Measurements from ENCODE around the gene ROR1.

The ROR1 gene

GRCh38 chr1:63868268-63868781 is 94.5 kb downstream of the ROR1 start:
- in situ Hi-C loops (cut with MboI; ENCODE audit: low sequenced_read_pairs), result no loop called here
- Histone ChIP-seq H3K9me3 (no peaks in the 10 kb centered on the region), H3K4me3 (no peak overlapping the region), H3K27me3 (ENCODE audit: low read depth) (peaks cover 6% of the 10 kb centered on the region; the same call in 1 of the 2 replicates), H3K4me1 (no peaks in the 10 kb centered on the region), H3K36me3 (replicated peaks) (no peaks in the 10 kb centered on the region)
- no peak for DNase-seq (ENCODE audit: low spot score in 2 of 2)

- Histone ChIP-seq H3K27me3 (ENCODE audit: low read depth) (peaks cover 4% of the 10 kb centered on the region; the same call in 1 of the 2 replicates), H3K9me3 (no peaks in the 10 kb centered on the region), H3K4me1 (no peaks in the 10 kb centered on the region), H3K36me3 (replicated peaks) (no peaks in the 10 kb centered on the region), H3K4me3 (no peak overlapping the region)
- in situ Hi-C loops (cut with MboI; ENCODE audit: low sequenced_read_pairs), result no loop called here
- no peak for DNase-seq (ENCODE audit: low spot score in 2 of 2)
These were observed 96.3 kb downstream of the ROR1 start for GRCh38 chr1:63870152-63870551.

DNA sequence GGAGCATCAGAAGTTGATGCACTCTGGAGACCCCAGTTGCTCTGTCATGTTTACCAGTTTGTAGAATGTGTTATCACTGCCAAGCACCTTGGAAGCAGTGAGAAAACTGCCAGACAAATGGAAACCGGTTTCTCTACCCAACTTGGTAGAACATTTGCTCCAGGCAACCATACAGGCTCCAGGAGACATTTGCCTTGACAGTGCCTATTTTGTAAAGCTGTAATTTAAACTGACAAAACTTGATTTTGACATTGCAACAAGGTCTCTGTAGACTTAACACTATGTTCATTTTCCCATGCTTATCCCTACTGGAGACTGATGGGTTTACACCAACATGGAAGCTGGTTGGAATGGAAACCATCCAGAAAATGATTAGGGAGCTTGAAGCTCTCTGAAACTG is 97.6 kb downstream of the ROR1 start:
- no peaks in the 10 kb centered on the region for H3K36me3 ChIP-seq (replicated peaks)
- no peak overlapping the region for H3K4me3 ChIP-seq
- no peaks in the 10 kb centered on the region for H3K9me3 ChIP-seq
- 0 out of 2 replicates have a peak, but pooled peaks cover 4% of the 10 kb centered on the region for H3K27me3 ChIP-seq (ENCODE audit: low read depth)
- DNase-seq (ENCODE audit: low spot score in 2 of 2), result no peak
- no peaks in the 10 kb centered on the region for H3K4me1 ChIP-seq
- in situ Hi-C loops (cut with MboI; ENCODE audit: low sequenced_read_pairs), result no loop called here

- H3K36me3 ChIP-seq (replicated peaks), result no peaks in the 10 kb centered on the region
- H3K4me1 ChIP-seq, result no peaks in the 10 kb centered on the region
- H3K27me3 ChIP-seq (ENCODE audit: low read depth), result 0 out of 2 replicates have a peak, but pooled peaks cover 4% of the 10 kb centered on the region
- no peak overlapping the region for H3K4me3 ChIP-seq
- in situ Hi-C loops (cut with MboI; ENCODE audit: low sequenced_read_pairs), result no loop called here
- H3K9me3 ChIP-seq, result no peaks in the 10 kb centered on the region
- no peak for DNase-seq (ENCODE audit: low spot score in 2 of 2)
These were observed 99.9 kb downstream of the ROR1 start for GRCh38 chr1:63873751-63874150.

DNA sequence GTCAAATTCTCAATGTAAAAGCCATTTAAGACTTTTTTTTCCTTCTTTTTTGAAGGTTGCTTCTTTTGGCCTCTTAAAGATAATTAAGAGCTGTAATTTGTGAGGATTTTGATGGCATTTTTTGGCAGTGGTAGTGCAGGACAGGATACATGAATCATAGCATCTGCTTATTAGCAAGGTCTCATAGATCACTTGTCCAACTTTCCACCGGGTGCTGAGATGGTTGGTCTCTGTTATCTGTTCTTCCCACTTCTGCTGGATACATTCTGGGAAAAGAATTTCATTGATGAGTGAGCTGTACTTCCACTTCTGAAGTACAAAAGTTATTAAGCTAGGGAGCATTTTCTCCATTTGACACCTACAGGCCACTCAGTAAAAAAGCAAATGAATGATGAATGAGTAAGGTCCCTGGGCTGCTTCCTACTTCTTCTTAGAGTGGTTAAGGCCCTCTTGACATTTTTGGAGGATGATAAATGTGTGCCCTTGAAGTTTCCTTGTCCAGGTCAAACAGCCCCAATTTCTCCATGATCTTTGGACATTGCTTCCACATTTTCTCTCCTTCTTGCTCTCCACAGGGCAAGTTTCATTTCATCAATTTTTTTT is 100.6 kb downstream of the ROR1 start:
- no peak for DNase-seq (ENCODE audit: low spot score in 2 of 2)
- Histone ChIP-seq H3K27me3 (ENCODE audit: low read depth) (0 out of 2 replicates have a peak, but pooled peaks cover 4% of the 10 kb centered on the region), H3K4me3 (no peak overlapping the region), H3K4me1 (no peaks in the 10 kb centered on the region), H3K9me3 (no peaks in the 10 kb centered on the region), H3K36me3 (replicated peaks) (no peaks in the 10 kb centered on the region)
- in situ Hi-C loops (cut with MboI; ENCODE audit: low sequenced_read_pairs), result no loop called here

DNA sequence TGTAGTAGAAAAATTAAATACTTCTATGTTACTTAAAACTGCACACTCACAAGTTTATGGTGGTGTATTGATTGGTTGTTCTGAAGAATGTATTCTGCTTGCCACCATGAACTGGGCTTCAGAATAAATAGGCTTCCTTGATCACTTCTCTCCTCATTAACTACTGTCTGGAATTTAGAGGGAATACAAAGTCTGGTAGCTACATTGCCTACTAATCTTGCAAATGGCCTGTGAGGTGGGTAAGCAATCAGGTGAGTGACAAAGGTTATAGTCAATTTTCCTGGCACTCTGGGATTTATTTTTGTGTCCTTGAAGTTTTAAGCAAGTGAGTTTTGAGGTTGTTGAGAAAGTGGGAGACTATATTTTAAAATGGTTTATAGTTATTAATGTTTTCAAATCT is 101.8 kb downstream of the ROR1 start:
- Histone ChIP-seq H3K36me3 (replicated peaks) (no peaks in the 10 kb centered on the region), H3K27me3 (ENCODE audit: low read depth) (0 out of 2 replicates have a peak, but pooled peaks cover 4% of the 10 kb centered on the region), H3K9me3 (no peaks in the 10 kb centered on the region), H3K4me1 (no peaks in the 10 kb centered on the region), H3K4me3 (no peak overlapping the region)
- in situ Hi-C loops (cut with MboI; ENCODE audit: low sequenced_read_pairs), result no loop called here
- DNase-seq (ENCODE audit: low spot score in 2 of 2), result no peak

DNA sequence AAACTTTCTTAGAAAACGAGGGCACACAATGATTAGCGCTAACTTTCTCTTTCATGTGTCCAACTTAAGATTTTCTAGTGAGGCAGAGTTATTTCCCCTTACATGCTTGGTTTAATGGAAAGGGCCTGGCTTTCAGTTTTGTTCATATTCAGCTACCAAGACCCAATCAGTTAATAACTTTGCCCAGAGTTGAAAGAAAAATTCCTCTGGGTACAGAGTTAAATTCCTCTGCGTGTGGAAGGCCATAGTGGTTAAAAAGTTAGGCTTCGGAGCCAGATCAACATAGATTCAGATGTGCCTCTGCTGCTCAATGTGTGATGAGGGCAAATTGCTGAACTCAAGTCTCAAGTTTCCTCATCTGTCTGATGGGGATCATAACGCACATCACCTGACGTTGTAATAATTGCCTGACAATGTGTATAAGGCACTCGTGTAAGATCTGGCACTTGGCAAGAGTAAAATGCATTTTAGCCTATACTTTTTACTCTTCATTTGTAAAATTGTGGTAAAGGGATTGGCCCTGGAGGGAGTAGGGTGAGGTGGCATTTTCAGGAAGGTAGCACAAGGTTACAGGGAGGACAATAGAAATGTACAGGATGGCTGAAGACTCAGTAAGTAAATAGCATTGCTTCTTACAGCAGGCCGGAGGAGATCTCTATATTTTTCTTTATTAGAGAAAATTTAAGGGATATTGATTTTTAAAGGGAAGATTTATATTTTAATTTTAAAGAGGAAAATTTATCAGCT is 103.4 kb downstream of the ROR1 start:
- Histone ChIP-seq H3K36me3 (replicated peaks) (no peaks in the 10 kb centered on the region), H3K4me1 (no peaks in the 10 kb centered on the region)

GRCh38 chr1:63877816-63878215 is 104.0 kb downstream of the ROR1 start:
- Histone ChIP-seq H3K27me3 (ENCODE audit: low read depth) (no peaks in the 10 kb centered on the region), H3K4me3 (no peak overlapping the region), H3K4me1 (no peaks in the 10 kb centered on the region), H3K9me3 (no peaks in the 10 kb centered on the region), H3K36me3 (replicated peaks) (no peaks in the 10 kb centered on the region)
- no peak for DNase-seq (ENCODE audit: low spot score in 2 of 2)
- in situ Hi-C loops (cut with MboI; ENCODE audit: low sequenced_read_pairs), result no loop called here

More for the DNA sequence above, 103.4 kb downstream of the ROR1 start:
- Histone ChIP-seq H3K27me3 (ENCODE audit: low read depth) (no peaks in the 10 kb centered on the region), H3K9me3 (no peaks in the 10 kb centered on the region), H3K4me3 (no peak overlapping the region)
- in situ Hi-C loops (cut with MboI; ENCODE audit: low sequenced_read_pairs), result no loop called here
- DNase-seq (ENCODE audit: low spot score in 2 of 2), result no peak

DNA sequence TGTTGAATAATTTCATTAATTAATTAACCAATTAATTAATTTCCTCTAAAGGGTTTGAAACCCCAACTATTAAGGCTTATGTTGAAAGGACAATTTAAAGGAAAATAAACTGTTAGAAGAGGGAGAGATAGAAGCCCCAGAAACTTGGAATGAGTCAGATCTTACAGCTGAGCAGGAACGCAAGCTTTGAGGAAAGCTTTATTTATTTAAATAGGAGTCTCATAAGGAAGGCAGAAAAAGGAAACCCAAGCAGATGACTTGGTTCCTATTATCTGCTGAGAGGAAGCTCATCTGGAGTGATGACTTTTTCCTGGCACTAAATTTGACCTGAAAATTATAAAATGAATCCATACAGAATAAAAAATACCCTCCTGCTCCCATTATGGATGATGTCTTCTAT is 105.1 kb downstream of the ROR1 start:
- H3K27me3 ChIP-seq (ENCODE audit: low read depth), result no peaks in the 10 kb centered on the region
- no peak for DNase-seq (ENCODE audit: low spot score in 2 of 2)
- in situ Hi-C loops (cut with MboI; ENCODE audit: low sequenced_read_pairs), result no loop called here
- no peak overlapping the region for H3K4me3 ChIP-seq
- H3K36me3 ChIP-seq (replicated peaks), result no peaks in the 10 kb centered on the region
- H3K9me3 ChIP-seq, result no peaks in the 10 kb centered on the region
- no peaks in the 10 kb centered on the region for H3K4me1 ChIP-seq

- no peaks in the 10 kb centered on the region for H3K27me3 ChIP-seq (ENCODE audit: low read depth)
- no peaks in the 10 kb centered on the region for H3K4me1 ChIP-seq
- DNase-seq (ENCODE audit: low spot score in 2 of 2), result no peak
- H3K9me3 ChIP-seq, result no peaks in the 10 kb centered on the region
- H3K36me3 ChIP-seq (replicated peaks), result no peaks in the 10 kb centered on the region
- no peak overlapping the region for H3K4me3 ChIP-seq
- in situ Hi-C loops (cut with MboI; ENCODE audit: low sequenced_read_pairs), result no loop called here
These were observed 107.2 kb downstream of the ROR1 start for GRCh38 chr1:63880958-63881576.

DNA sequence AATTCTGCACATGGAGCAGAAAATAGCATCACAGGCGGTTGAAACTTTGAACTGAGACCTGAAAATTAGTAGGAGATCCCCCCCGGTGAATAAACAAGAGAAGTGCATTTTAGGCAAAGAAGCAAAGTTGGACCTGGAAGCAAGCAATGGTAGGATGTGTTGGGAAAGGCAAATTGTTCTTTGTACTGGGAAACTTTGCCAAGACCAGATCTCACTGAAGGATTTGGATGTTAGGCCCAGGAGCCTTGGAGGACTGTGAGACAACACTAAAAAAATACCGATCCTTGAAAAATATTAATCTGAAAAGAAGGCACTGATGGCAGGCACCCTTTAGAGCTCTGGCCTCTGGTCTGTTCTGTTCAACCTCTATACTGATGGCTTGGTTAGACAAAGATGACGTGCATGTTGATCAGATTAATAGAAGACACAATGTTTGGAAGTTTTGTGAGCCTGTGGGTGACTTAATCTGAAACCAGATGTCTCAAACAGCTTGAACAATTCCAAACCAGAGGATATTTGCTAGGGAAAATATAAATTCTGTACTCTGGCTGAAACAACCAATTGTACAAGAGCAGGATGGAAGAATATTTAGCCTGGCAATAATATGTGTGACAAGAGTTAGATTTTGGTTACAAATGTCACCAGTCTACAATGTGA is 108.4 kb downstream of the ROR1 start:
- in situ Hi-C loops (cut with MboI; ENCODE audit: low sequenced_read_pairs), result no loop called here
- DNase-seq (ENCODE audit: low spot score in 2 of 2), result no peak
- H3K9me3 ChIP-seq, result no peaks in the 10 kb centered on the region
- no peaks in the 10 kb centered on the region for H3K27me3 ChIP-seq (ENCODE audit: low read depth)
- H3K4me1 ChIP-seq, result no peaks in the 10 kb centered on the region
- H3K4me3 ChIP-seq, result no peak overlapping the region
- H3K36me3 ChIP-seq (replicated peaks), result no peaks in the 10 kb centered on the region

GRCh38 chr1:63883494-63884235 is 109.8 kb downstream of the ROR1 start:
- H3K36me3 ChIP-seq (replicated peaks), result no peaks in the 10 kb centered on the region
- H3K4me1 ChIP-seq, result no peaks in the 10 kb centered on the region
- no peaks in the 10 kb centered on the region for H3K27me3 ChIP-seq (ENCODE audit: low read depth)
- H3K4me3 ChIP-seq, result no peak overlapping the region
- no peak for DNase-seq (ENCODE audit: low spot score in 2 of 2)
- in situ Hi-C loops (cut with MboI; ENCODE audit: low sequenced_read_pairs), result no loop called here
- H3K9me3 ChIP-seq, result no peaks in the 10 kb centered on the region

- Histone ChIP-seq H3K27me3 (ENCODE audit: low read depth) (no peaks in the 10 kb centered on the region), H3K9me3 (no peaks in the 10 kb centered on the region), H3K4me1 (no peaks in the 10 kb centered on the region), H3K4me3 (no peak overlapping the region), H3K36me3 (replicated peaks) (no peaks in the 10 kb centered on the region)
- no peak for DNase-seq (ENCODE audit: low spot score in 2 of 2)
- in situ Hi-C loops (cut with MboI; ENCODE audit: low sequenced_read_pairs), result no loop called here
These were observed 110.7 kb downstream of the ROR1 start for GRCh38 chr1:63884486-63884885.

Measured in HAP-1 (cell line).